ENCODE results near the gene GLRX2.
"Not testable (repeated sequence)": the region's sequence is repeated elsewhere in the genome, so short reads cannot be mapped to it uniquely, and the experiment has no call there.

The GLRX2 gene

DNA sequence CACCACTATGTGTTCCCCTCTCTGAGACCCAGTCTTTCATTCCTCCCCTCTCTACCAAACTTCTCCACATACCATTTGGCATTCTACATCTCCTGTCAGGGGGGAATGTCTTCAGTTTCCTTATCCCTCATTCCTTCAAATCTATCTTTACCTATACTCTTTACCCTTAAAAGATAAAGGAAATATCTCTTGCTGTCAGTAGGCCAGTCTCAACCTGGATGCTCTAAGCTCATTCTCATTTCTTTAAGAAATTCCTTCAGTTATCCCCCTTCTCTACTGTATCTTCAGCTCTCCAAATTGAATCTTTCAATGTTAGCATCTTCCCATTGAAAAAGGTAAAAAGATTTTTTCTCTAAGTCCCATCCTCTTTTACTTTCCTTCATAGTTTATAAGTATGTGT, 39.3 kb downstream of the GLRX2 start:
- Histone ChIP-seq H3K27me3 (ENCODE audit: control insufficient read depth, insufficient read depth, low read length) (no peaks in the 10 kb centered on the region), H3K9me3 (ENCODE audit: control insufficient read depth, insufficient read depth, low read length) (no peaks in the 10 kb centered on the region), H3K36me3 (ENCODE audit: control insufficient read depth, insufficient read depth, low read length) (no peaks in the 10 kb centered on the region), H3K4me1 (ENCODE audit: control insufficient read depth, insufficient read depth, low read length) (peaks cover 1% of the 10 kb centered on the region; the same call in 1 of the 2 replicates), H3K4me3 (ENCODE audit: low read length) (no peak overlapping the region), H3K27ac (ENCODE audit: low read length) (no peak overlapping the region)
- DNase-seq (ENCODE audit: low read depth, low spot score): no peak

DNA sequence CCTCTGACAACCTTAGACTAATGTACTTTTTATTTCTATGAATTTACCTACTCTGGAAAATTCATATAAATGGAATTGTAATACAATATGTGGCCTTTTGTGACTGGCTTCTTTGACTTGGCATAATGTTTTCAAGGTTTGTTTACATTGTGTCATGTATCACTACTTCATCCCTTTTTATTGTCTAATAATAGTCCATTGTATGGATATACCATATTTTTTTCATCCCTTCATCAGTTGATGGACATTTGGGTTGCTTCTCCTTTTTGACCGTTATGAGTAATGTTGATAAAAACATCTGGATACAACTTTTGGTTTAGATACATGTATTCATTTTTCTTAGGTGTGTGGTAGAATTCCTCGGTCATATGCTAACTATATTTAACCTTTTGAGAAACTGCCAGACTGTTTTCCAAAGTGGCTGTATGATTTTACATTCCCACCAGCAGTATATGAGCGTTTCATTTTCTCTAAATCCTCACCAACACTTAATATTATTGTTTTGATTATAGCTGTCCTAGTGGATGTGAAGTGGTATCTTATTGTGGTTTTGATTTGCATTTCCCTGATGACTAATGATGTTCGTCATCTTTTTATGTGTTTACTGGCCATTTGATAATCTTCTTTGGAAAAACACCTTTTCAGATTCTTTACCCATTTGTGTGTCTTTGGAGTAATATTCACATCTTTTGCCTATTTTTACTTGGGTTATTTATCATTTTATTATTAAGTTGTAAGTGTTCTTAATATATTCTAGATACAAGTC, 42.3 kb downstream of the GLRX2 start:
- no peak for DNase-seq (ENCODE audit: low read depth, low spot score)
- Histone ChIP-seq H3K27me3 (ENCODE audit: control insufficient read depth, insufficient read depth, low read length) (no peaks in the 10 kb centered on the region), H3K4me3 (ENCODE audit: low read length) (no peak overlapping the region)

DNA sequence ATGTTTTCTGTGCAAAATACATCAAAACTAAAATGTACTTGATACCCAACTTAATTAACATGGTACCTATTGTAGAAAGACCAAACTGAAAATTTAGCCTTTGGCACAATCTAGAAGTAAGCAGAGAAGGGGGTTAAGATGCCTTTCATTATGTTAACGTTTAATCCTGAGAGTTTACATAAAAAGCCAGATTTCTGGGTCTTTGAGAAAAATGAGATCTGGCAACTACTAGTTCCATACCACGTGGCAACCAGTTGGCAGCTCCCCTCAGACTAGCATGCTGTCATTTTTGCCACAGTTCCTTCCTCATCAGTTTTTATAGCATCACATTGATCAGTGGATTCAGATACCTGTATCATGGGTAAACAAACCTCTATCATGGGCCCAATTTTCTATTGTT, 44.3 kb downstream of the GLRX2 start:
- no CpG with 5 or more reads among the region's 2 CpGs for WGBS (ENCODE audit: insufficient coverage, insufficient read length)
- no peaks in the 10 kb centered on the region for H3K9me3 ChIP-seq (ENCODE audit: control insufficient read depth, insufficient read depth, low read length)
- H3K4me1 ChIP-seq (ENCODE audit: control insufficient read depth, insufficient read depth, low read length): peaks cover 1% of the 10 kb centered on the region; the same call in 1 of the 2 replicates
- H3K4me3 ChIP-seq (ENCODE audit: low read length): no peak overlapping the region
- DNase-seq (ENCODE audit: low read depth, low spot score): no peak
- no peaks in the 10 kb centered on the region for H3K27me3 ChIP-seq (ENCODE audit: control insufficient read depth, insufficient read depth, low read length)
- no peaks in the 10 kb centered on the region for H3K36me3 ChIP-seq (ENCODE audit: control insufficient read depth, insufficient read depth, low read length)
- H3K27ac ChIP-seq (ENCODE audit: low read length): no peak overlapping the region

More for the DNA sequence above, 42.3 kb downstream of the GLRX2 start:
- Histone ChIP-seq H3K4me1 (ENCODE audit: control insufficient read depth, insufficient read depth, low read length) (peaks cover 1% of the 10 kb centered on the region; the same call in 1 of the 2 replicates), H3K36me3 (ENCODE audit: control insufficient read depth, insufficient read depth, low read length) (no peaks in the 10 kb centered on the region), H3K9me3 (ENCODE audit: control insufficient read depth, insufficient read depth, low read length) (no peaks in the 10 kb centered on the region), H3K27ac (ENCODE audit: low read length) (no peak overlapping the region)
- WGBS (ENCODE audit: insufficient coverage, insufficient read length): no CpG with 5 or more reads among the region's 4 CpGs

GRCh38 chr1:193060406-193060805, 44.8 kb downstream of the GLRX2 start:
- no CpG with 5 or more reads among the region's 4 CpGs for WGBS (ENCODE audit: insufficient coverage, insufficient read length)
- Histone ChIP-seq H3K9me3 (ENCODE audit: control insufficient read depth, insufficient read depth, low read length) (no peaks in the 10 kb centered on the region), H3K4me1 (ENCODE audit: control insufficient read depth, insufficient read depth, low read length) (peaks cover 1% of the 10 kb centered on the region; the same call in 1 of the 2 replicates), H3K4me3 (ENCODE audit: low read length) (peak overlapping the region; percentile 33; the same call in 1 of the 2 replicates), H3K27me3 (ENCODE audit: control insufficient read depth, insufficient read depth, low read length) (no peaks in the 10 kb centered on the region), H3K36me3 (ENCODE audit: control insufficient read depth, insufficient read depth, low read length) (no peaks in the 10 kb centered on the region), H3K27ac (ENCODE audit: low read length) (no peak overlapping the region)
- DNase-seq (ENCODE audit: low read depth, low spot score): no peak

GRCh38 chr1:193060115-193060403, 45.2 kb downstream of the GLRX2 start:
- WGBS (ENCODE audit: insufficient coverage, insufficient read length): no CpG with 5 or more reads among the region's 9 CpGs
- no peak for DNase-seq (ENCODE audit: low read depth, low spot score)
- peak overlapping the region; percentile 95; the same call in 1 of the 2 replicates for H3K4me3 ChIP-seq (ENCODE audit: low read length)
- H3K4me1 ChIP-seq (ENCODE audit: control insufficient read depth, insufficient read depth, low read length): peaks cover 1% of the 10 kb centered on the region; the same call in 1 of the 2 replicates
- H3K27me3 ChIP-seq (ENCODE audit: control insufficient read depth, insufficient read depth, low read length): no peaks in the 10 kb centered on the region
- no peaks in the 10 kb centered on the region for H3K9me3 ChIP-seq (ENCODE audit: control insufficient read depth, insufficient read depth, low read length)
- no peaks in the 10 kb centered on the region for H3K36me3 ChIP-seq (ENCODE audit: control insufficient read depth, insufficient read depth, low read length)
- no peak overlapping the region for H3K27ac ChIP-seq (ENCODE audit: low read length)

GRCh38 chr1:193059282-193060114, 45.7 kb downstream of the GLRX2 start, which contains the start of the genes RO60 and UCHL5:
TSS of gene RO60 (plus strand) at chr1:193059612. CDS start at chr1:193069055, 9,443 bp downstream.
TSS of gene UCHL5 (minus strand) at chr1:193059360. CDS start at chr1:193059260, 100 bp downstream.
- DNase-seq (ENCODE audit: low read depth, low spot score): peak; percentile 86
- H3K36me3 ChIP-seq (ENCODE audit: control insufficient read depth, insufficient read depth, low read length): no peaks in the 10 kb centered on the region
- WGBS (ENCODE audit: insufficient coverage, insufficient read length): no CpG with 5 or more reads among the region's 74 CpGs
- H3K27ac ChIP-seq (ENCODE audit: low read length): no peak within 1 kb of the TSS
- peak within 1 kb of the TSS; percentile 95 for H3K4me3 ChIP-seq (ENCODE audit: low read length)
- peaks cover 1% of the 10 kb centered on the region; the same call in 1 of the 2 replicates for H3K4me1 ChIP-seq (ENCODE audit: control insufficient read depth, insufficient read depth, low read length)
- H3K27me3 ChIP-seq (ENCODE audit: control insufficient read depth, insufficient read depth, low read length): no peaks in the 10 kb centered on the region
- no peaks in the 10 kb centered on the region for H3K9me3 ChIP-seq (ENCODE audit: control insufficient read depth, insufficient read depth, low read length)

- H3K27me3 ChIP-seq (ENCODE audit: control insufficient read depth, insufficient read depth, low read length): no peaks in the 10 kb centered on the region
- no peak for DNase-seq (ENCODE audit: low read depth, low spot score)
- H3K4me3 ChIP-seq (ENCODE audit: low read length): peak overlapping the region; percentile 95
- H3K4me1 ChIP-seq (ENCODE audit: control insufficient read depth, insufficient read depth, low read length): no peaks in the 10 kb centered on the region
- H3K36me3 ChIP-seq (ENCODE audit: control insufficient read depth, insufficient read depth, low read length): no peaks in the 10 kb centered on the region
- WGBS (ENCODE audit: insufficient coverage, insufficient read length): no CpG with 5 or more reads among the region's 37 CpGs
- no peak overlapping the region for H3K27ac ChIP-seq (ENCODE audit: low read length)
- H3K9me3 ChIP-seq (ENCODE audit: control insufficient read depth, insufficient read depth, low read length): no peaks in the 10 kb centered on the region
These were observed 46.5 kb downstream of the GLRX2 start for GRCh38 chr1:193058529-193059281.

DNA sequence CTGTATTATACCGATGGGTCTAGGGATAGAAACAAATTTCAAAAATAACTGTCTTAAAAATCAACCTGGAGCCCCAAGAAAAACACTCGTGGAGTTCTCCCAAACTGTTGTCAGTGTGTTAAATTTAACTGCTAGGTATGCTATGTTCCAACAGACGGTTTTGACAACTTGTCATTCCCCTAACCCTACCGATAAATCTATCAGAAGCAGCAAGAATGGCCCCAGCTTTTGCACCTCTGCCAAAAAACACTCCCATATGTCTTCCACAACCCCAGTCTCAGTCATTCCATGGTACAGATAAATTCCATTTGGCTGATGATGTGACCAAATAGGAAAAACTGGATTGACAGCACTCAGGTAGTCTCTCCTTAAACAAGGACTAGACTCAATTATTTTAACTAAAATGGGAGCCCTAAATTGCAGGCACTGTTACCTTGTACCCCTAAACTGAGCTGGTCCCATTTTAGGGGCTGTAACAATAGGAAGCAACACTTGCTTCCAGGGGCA, 51.0 kb downstream of the GLRX2 start:
- no peak overlapping the region for H3K27ac ChIP-seq (ENCODE audit: low read length)

GRCh38 chr1:193048913-193049312, 56.3 kb downstream of the GLRX2 start:
- H3K4me3 ChIP-seq (ENCODE audit: low read length); H3K36me3 ChIP-seq (ENCODE audit: control insufficient read depth, insufficient read depth, low read length); H3K4me1 ChIP-seq (ENCODE audit: control insufficient read depth, insufficient read depth, low read length); H3K27ac ChIP-seq (ENCODE audit: low read length); DNase-seq (ENCODE audit: low read depth, low spot score); H3K27me3 ChIP-seq (ENCODE audit: control insufficient read depth, insufficient read depth, low read length); H3K9me3 ChIP-seq (ENCODE audit: control insufficient read depth, insufficient read depth, low read length): not testable (repeated sequence)
- WGBS (ENCODE audit: insufficient coverage, insufficient read length): no CpG with 5 or more reads among the region's 5 CpGs

More for the DNA sequence above, 51.0 kb downstream of the GLRX2 start:
- Histone ChIP-seq H3K4me1 (ENCODE audit: control insufficient read depth, insufficient read depth, low read length) (no peaks in the 10 kb centered on the region), H3K4me3 (ENCODE audit: low read length) (no peak overlapping the region), H3K27me3 (ENCODE audit: control insufficient read depth, insufficient read depth, low read length) (no peaks in the 10 kb centered on the region), H3K9me3 (ENCODE audit: control insufficient read depth, insufficient read depth, low read length) (no peaks in the 10 kb centered on the region), H3K36me3 (ENCODE audit: control insufficient read depth, insufficient read depth, low read length) (no peaks in the 10 kb centered on the region)
- no peak for DNase-seq (ENCODE audit: low read depth, low spot score)
- WGBS (ENCODE audit: insufficient coverage, insufficient read length): no CpG with 5 or more reads among the region's 4 CpGs
